Measurements from ENCODE around the gene FGF5. TPM values are rescaled to one million over a fixed set of nuclear protein-coding genes. Genes with fewer than 3 reads are reported as not detected.

FGF5 gene
- total RNA-seq, 3 donors from 2014 or later (not counting 1 experiment from before 2014, with no cell fraction given), result 0.09 TPM; not detected in 1

DNA sequence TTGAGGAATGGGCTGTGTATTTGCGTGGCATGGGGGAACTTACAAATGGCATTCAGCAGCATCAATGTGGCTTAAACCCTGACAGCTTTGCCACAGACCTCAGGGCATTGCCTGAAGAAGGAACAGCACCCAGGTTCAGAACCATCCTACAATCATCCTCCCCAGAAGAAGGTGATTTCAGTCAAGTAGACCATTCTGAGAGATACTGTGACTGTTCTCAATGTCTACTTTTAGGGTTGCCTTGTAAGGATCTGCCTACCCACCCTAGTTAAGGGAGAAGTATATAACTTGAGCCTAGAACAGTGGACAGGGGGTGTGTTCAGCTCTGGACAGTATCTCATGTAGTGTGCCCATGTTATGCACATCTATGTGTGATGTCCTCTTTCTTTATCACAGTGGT is 1.6 kb upstream of the FGF5 start:
- WGBS (ENCODE audit: insufficient coverage), result 62% methylated on average over 1 of the region's 1 CpG
- Histone ChIP-seq H3K27me3 (ENCODE audit: control insufficient read depth, insufficient read depth, low read length) (peaks cover 21% of the 10 kb centered on the region), H3K36me3 (ENCODE audit: control insufficient read depth, insufficient read depth, low read length) (no peaks in the 10 kb centered on the region), H3K4me1 (ENCODE audit: control insufficient read depth, insufficient read depth, low read length) (peaks cover 17% of the 10 kb centered on the region), H3K9me3 (ENCODE audit: control insufficient read depth, insufficient read depth, low read length) (no peaks in the 10 kb centered on the region), H3K27ac (ENCODE audit: low read length) (no peak overlapping the region), H3K4me3 (ENCODE audit: low read length) (no peak overlapping the region)
- intact Hi-C loops (cut with micrococcal nuclease), result no loop called here
- Mint-ChIP-seq H3K27me3 (ENCODE audit: low read depth in 2 of 2) (peaks cover 70 to 88% of the 10 kb centered on the region in 2 donors), H3K4me3 (no peak overlapping the region), H3K36me3 (no peaks in the 10 kb centered on the region), H3K27ac (no peak overlapping the region), H3K4me1 (peaks cover 0 to 12% of the 10 kb centered on the region in 2 donors), H3K9me3 (no peaks in the 10 kb centered on the region)
- DNase-seq (no peak), ATAC-seq (no peak)
- TF ChIP-seq, protein P1, sequence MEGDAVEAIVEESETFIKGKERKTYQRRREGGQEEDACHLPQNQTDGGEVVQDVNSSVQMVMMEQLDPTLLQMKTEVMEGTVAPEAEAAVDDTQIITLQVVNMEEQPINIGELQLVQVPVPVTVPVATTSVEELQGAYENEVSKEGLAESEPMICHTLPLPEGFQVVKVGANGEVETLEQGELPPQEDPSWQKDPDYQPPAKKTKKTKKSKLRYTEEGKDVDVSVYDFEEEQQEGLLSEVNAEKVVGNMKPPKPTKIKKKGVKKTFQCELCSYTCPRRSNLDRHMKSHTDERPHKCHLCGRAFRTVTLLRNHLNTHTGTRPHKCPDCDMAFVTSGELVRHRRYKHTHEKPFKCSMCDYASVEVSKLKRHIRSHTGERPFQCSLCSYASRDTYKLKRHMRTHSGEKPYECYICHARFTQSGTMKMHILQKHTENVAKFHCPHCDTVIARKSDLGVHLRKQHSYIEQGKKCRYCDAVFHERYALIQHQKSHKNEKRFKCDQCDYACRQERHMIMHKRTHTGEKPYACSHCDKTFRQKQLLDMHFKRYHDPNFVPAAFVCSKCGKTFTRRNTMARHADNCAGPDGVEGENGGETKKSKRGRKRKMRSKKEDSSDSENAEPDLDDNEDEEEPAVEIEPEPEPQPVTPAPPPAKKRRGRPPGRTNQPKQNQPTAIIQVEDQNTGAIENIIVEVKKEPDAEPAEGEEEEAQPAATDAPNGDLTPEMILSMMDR (IDR thresholded peaks at IDR 0.05), result no peak

DNA sequence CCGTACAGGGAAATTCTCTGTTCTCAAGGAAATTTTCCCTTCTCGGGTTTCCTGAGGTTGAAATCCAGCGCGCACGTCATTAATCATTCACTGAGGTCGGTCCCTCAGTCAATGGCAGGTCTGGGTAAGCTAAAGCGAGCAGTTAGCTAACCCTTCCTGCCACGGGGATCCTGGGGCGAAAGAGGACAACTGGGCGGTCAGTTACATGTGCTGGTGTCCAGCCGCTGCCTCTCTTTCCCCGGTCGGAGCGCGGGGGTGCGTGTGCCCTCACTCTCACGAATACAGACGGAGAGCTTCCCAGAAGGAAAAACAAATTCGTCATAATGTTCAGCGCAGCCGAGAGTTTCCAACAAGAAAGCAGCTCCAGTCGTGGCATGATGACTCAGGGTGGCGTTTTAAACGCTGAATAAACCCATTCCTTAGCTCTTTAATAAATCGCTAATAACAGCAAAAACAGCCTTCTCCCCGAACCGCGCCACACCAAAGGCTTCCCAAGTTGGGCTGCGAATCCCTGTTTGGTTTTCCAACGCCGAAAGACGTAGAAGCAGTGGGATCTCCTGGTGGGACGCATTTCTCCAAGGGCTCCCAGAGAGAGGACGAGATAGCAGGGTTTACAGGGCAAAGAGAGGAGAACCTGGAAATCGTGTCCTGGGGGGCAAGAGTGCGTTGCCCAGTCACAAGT is 752 bp upstream of the FGF5 start:
- Histone ChIP-seq H3K4me3 (ENCODE audit: low read length) (no peak overlapping the region), H3K36me3 (ENCODE audit: control insufficient read depth, insufficient read depth, low read length) (no peaks in the 10 kb centered on the region), H3K4me1 (ENCODE audit: control insufficient read depth, insufficient read depth, low read length) (peaks cover 17% of the 10 kb centered on the region), H3K27ac (ENCODE audit: low read length) (no peak overlapping the region), H3K27me3 (ENCODE audit: control insufficient read depth, insufficient read depth, low read length) (peaks cover 21% of the 10 kb centered on the region), H3K9me3 (ENCODE audit: control insufficient read depth, insufficient read depth, low read length) (no peaks in the 10 kb centered on the region)
- 3% methylated on average over 36 of the region's 36 CpGs for WGBS (ENCODE audit: insufficient coverage)
- no peaks in the 10 kb centered on the region for H3K36me3 Mint-ChIP-seq
- ATAC-seq (no peak), DNase-seq (no peak)
- intact Hi-C loops (cut with micrococcal nuclease), result no loop called here
- peaks cover 71 to 95% of the 10 kb centered on the region in 2 donors for H3K27me3 Mint-ChIP-seq (ENCODE audit: low read depth in 2 of 2)
- TF ChIP-seq, protein P1 (IDR thresholded peaks at IDR 0.05), result no peak
- no peaks in the 10 kb centered on the region for H3K9me3 Mint-ChIP-seq
- no peak overlapping the region for H3K4me3 Mint-ChIP-seq
- peaks cover 0 to 12% of the 10 kb centered on the region in 2 donors for H3K4me1 Mint-ChIP-seq
- no peak overlapping the region for H3K27ac Mint-ChIP-seq

DNA sequence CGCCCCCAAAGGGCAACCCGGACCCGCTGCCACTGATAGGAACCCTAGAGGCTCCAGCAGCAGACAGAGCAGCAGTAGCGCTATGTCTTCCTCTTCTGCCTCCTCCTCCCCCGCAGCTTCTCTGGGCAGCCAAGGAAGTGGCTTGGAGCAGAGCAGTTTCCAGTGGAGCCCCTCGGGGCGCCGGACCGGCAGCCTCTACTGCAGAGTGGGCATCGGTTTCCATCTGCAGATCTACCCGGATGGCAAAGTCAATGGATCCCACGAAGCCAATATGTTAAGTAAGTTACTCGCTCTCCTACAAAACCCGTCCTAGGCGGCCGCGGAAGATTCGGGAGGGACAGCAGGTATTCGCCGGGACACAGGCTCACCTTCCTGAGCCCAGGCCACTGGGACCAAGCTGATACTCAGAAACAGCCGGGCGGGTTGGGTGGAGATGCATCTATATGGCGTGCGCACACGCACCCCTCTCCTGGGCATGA is 477 bp downstream of the FGF5 start:
- H3K4me3 Mint-ChIP-seq, result no peak overlapping the region
- intact Hi-C loops (cut with micrococcal nuclease), result no loop called here
- Histone ChIP-seq H3K27ac (ENCODE audit: low read length) (no peak overlapping the region), H3K36me3 (ENCODE audit: control insufficient read depth, insufficient read depth, low read length) (no peaks in the 10 kb centered on the region), H3K4me3 (ENCODE audit: low read length) (no peak overlapping the region), H3K4me1 (ENCODE audit: control insufficient read depth, insufficient read depth, low read length) (peaks cover 17% of the 10 kb centered on the region), H3K27me3 (ENCODE audit: control insufficient read depth, insufficient read depth, low read length) (peaks cover 21% of the 10 kb centered on the region), H3K9me3 (ENCODE audit: control insufficient read depth, insufficient read depth, low read length) (no peaks in the 10 kb centered on the region)
- WGBS (ENCODE audit: insufficient coverage), result 6% methylated on average over 25 of the region's 25 CpGs
- H3K27ac Mint-ChIP-seq, result no peak overlapping the region
- TF ChIP-seq, protein P1 (IDR thresholded peaks at IDR 0.05), result no peak
- DNase-seq (no peak), ATAC-seq (no peak)
- peaks cover 75 to 95% of the 10 kb centered on the region in 2 donors for H3K27me3 Mint-ChIP-seq (ENCODE audit: low read depth in 2 of 2)
- H3K9me3 Mint-ChIP-seq, result no peaks in the 10 kb centered on the region
- H3K36me3 Mint-ChIP-seq, result no peaks in the 10 kb centered on the region
- H3K4me1 Mint-ChIP-seq, result peaks cover 0 to 12% of the 10 kb centered on the region in 2 donors
